SH-SY5Y (cell line): ENCODE results near the gene CNTN5.

ENCODE experiments used
- GATA2 ChIP-seq: IDR thresholded peaks from 2 replicates; pipeline ENCODE4 v1.6.1; 2011; ENCODE audit warnings: mild to moderate bottlenecking, low read depth, low read length
- GATA3 ChIP-seq: IDR thresholded peaks from 2 replicates; pipeline ENCODE4 v1.6.1; 2011; ENCODE audit warnings: low read depth, mild to moderate bottlenecking, low read length, moderate library complexity

DNA sequence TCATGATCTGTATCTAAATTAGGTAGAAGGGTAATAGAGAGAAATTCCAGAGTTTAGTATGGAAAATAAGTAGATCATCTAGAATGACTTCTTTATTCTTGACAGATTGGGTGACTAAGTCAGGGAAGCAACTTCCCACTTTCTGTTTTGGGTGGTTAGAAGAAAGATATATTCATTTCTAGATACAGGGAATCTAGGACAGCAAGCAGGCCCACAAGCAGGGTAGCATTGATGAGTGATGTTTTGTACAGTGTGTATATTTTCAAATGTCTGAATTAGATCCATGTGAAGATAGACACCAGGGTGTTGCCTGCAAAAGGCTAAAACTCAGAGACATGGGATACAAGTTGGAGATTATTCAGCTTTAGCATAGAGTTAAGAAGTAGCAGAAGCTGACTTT is 674.4 kb downstream of the CNTN5 start:
- no peak for TF ChIP-seq GATA2
- TF ChIP-seq GATA3: no peak
